GM10266 (cell line): ENCODE results near the gene ATAT1.
"Not testable (repeated sequence)": the region's sequence is repeated elsewhere in the genome, so short reads cannot be mapped to it uniquely, and the experiment has no call there.

ENCODE experiments used
- DNase-seq: peaks from one replicate; pipeline ENCODE4 v3.0.0; 2012; ENCODE audit errors: extremely low spot score
- CTCF ChIP-seq: IDR thresholded peaks from 2 replicates; pipeline ENCODE4 v1.5.1; 2012; ENCODE audit warnings: mild to moderate bottlenecking, low read depth; ENCODE audit not compliant: control insufficient read depth, insufficient read depth; ENCODE audit errors: missing control alignments

Gene ATAT1

GRCh38 chr6:30655743-30656094 is 29.0 kb downstream of the ATAT1 start:
- no peak for TF ChIP-seq CTCF
- no peak for DNase-seq

GRCh38 chr6:30656513-30656912 is 29.8 kb downstream of the ATAT1 start:
- no peak for TF ChIP-seq CTCF
- DNase-seq, result no peak

GRCh38 chr6:30657454-30657853 is 30.8 kb downstream of the ATAT1 start:
- no peak for TF ChIP-seq CTCF
- DNase-seq, result no peak

GRCh38 chr6:30657922-30658321 is 31.2 kb downstream of the ATAT1 start:
- DNase-seq, result not testable (repeated sequence)

GRCh38 chr6:30664994-30665767 is 38.5 kb downstream of the ATAT1 start:
- DNase-seq, result no peak
- no peak for TF ChIP-seq CTCF

- not testable (repeated sequence) for DNase-seq
Observed at GRCh38 chr6:30666300-30666699, 39.6 kb downstream of the ATAT1 start.

DNA sequence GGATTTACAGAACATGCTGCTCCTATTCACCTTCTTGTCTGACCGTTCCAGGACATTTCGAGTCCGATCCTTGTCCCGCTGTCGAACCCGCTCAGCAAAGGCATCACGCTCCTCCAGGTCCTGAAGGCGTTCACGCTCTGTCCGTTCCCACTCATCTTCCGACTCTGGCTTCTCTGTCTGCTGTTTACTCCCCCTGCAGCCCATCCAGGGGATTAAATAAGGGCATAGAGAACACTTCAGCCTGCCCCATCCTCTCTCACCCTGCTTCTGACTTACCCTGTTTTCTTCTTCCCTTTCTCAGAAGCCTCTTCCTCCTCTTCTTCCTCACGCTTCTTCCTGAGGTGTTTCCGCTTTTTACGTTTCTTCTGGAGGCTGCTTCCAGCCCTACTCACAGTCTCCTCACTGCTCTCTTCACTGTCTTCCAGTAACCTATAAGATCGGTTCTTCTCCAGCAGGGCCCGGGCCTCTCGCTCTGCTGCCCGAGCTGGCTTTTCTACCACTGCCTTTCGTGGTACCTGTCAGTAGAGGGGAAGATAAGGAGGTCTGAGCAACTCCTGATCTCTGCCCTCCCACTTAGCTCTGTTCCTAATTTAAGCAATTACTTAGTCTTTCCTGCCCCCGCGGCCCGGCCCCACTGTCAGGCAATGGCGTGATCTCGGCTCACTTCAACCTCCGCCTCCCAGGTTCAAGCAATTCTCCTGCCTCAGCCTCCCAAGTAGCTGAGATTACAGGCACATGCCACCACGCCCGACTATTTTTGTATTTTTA is 44.3 kb downstream of the ATAT1 start:
- TF ChIP-seq CTCF, result no peak
- DNase-seq, result no peak

DNA sequence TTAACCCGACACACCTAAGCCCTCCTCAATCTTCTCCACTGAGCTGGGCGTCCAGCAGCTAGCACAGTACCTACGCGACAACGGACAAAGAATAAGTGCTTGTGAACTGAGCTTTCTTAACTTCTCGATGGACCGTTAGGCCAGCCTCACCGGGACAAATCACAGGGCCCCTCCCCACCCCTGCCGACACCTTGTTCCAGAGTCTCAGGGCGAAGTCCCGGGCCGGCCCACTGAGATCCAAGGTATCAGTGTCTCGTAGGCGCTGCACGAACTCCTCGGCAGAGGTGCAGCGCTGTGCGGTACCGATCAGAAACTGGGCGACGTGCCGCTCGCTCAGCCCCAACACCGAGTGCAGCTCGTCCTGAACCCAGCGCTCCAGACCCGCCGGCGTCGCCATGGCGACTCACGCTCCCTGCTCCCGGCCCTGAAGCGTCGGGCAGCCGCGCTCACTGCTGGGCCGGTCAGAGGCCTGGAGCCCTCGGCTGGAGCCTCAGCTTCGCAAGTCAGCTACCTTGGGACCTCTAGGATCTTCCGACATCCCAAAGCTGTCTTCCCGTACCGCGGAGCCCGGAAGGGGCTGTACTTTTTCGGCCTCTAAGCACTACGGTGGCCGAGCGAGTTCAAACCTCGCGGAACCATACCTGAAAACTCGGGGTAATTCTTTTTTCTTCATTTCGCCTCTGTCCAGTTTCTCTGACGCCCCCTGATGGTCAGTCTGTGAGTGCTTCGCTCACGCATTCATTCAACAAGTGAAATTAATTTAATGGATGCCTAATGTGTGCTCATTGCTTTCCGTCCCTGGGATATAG is 46.0 kb downstream of the ATAT1 start, which contains the start of gene DHX16:
Gene DHX16 (minus strand): TSS at position 562 of the 809 bp plus-strand sequence. CDS start 165 bp downstream, at position 397.
- DNase-seq, result peak; percentile 92
- peak; percentile 90 for TF ChIP-seq CTCF
